Mucosa of rectum (tissue), 2 donors: ENCODE results near the gene FAM241A.

Source experiments
- H3K27ac ChIP-seq, 2 donors: one replicate each; pipeline ENCODE4 v1.7.0; 2013; ENCODE audit warnings: inconsistent platforms in 2 of 2, low read depth in 2 of 2, low read length in 2 of 2
- H3K27me3 ChIP-seq, 2 donors: one replicate each; pipeline ENCODE4 v1.7.0; 2013; ENCODE audit warnings: low read length in 2 of 2; ENCODE audit not compliant: control insufficient read depth in 2 of 2, insufficient read depth in 2 of 2
- H3K36me3 ChIP-seq, 2 donors: one replicate each; pipeline ENCODE4 v1.7.0; 2013; ENCODE audit warnings: low read length in 2 of 2; ENCODE audit not compliant: control insufficient read depth in 2 of 2, insufficient read depth in 2 of 2
- H3K4me1 ChIP-seq, 2 donors: one replicate each; pipeline ENCODE4 v1.7.0; 2013; ENCODE audit warnings: low read length in 2 of 2, mild to moderate bottlenecking in 1 of 2; ENCODE audit not compliant: control insufficient read depth in 2 of 2, insufficient read depth in 2 of 2
- H3K4me3 ChIP-seq, 2 donors: one replicate each; pipeline ENCODE4 v1.7.0; 2013; ENCODE audit warnings: low read length in 2 of 2
- H3K9ac ChIP-seq, 2 donors: one replicate each; pipeline ENCODE4 v1.7.0; 2013; ENCODE audit warnings: low read length in 2 of 2, low read depth in 1 of 2, mild to moderate bottlenecking in 1 of 2
- H3K9me3 ChIP-seq, 2 donors: one replicate each; pipeline ENCODE4 v1.7.0; 2013; ENCODE audit warnings: low read length in 2 of 2; ENCODE audit not compliant: control insufficient read depth in 2 of 2
- donor health status: healthy.
- donor health status: Normal muscosa, but diverticular disease.

The FAM241A gene

DNA sequence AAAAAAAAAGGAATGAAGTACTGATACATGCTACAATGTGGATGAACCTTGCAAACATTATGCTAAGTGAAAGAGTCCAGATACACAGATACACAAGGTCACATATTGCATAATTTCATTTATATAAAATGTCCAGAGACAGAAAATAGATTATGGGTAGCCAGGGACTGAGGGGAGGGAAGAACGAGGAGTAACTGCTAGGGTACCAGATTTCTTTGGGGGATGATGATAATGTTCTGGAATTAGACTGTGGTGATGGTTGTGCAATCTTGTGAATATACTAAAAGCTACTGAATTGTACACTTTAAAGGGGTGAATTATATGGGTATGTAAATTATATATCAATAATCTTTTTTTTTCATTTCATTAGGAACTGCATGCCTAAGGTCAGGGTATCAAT is 65.5 kb downstream of the FAM241A start:
- Histone ChIP-seq H3K36me3 (no peaks in the 10 kb centered on the region), H3K9me3 (no peaks in the 10 kb centered on the region), H3K4me3 (no peak overlapping the region), H3K27me3 (no peaks in the 10 kb centered on the region), H3K27ac (no peak overlapping the region), H3K4me1 (no peaks in the 10 kb centered on the region), H3K9ac (no peak overlapping the region)

DNA sequence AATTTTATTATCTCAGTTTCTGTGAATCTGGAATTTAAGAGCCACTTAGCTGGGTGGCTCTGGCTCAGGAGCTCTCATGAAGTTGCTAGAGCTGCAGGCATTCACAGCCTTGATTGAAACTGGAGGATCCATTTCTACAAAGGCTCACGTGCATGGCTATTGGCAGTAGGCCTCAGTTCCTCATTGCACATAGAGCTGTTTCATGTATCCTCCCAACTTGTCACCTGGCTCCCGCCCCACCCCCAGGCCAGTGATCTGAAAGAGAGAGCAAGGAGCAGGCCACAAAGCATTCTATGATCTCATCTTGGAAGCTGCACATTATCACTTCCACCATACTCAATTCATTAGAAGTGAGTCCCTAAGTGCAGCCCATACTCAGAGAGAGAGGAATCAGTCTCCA is 67.8 kb downstream of the FAM241A start:
- H3K9ac ChIP-seq = no peak overlapping the region
- H3K4me1 ChIP-seq = no peaks in the 10 kb centered on the region
- H3K9me3 ChIP-seq = no peaks in the 10 kb centered on the region
- H3K36me3 ChIP-seq = no peaks in the 10 kb centered on the region
- H3K4me3 ChIP-seq = no peak overlapping the region
- H3K27ac ChIP-seq = no peak overlapping the region
- no peaks in the 10 kb centered on the region for H3K27me3 ChIP-seq

DNA sequence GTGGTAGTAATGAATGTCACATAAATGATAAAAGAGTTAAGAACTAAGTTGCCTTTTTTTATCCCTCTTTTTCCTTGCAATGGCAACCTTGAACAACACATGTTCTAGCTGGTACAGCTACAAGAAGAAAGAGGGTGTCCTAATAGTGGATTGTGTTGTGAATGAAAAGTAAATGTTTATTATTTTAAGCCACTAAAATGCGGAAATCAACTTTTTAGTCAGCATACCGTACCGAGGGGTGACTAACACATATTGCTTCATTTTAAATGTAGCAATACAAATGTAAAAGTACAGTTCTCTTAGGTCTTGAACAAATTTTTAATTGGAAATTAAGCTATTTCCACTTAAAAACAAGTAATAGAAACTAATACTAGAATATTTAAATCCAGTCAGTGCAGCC is 68.6 kb downstream of the FAM241A start:
- Histone ChIP-seq H3K27me3 (no peaks in the 10 kb centered on the region), H3K4me3 (no peak overlapping the region), H3K27ac (no peak overlapping the region), H3K36me3 (no peaks in the 10 kb centered on the region), H3K9ac (no peak overlapping the region), H3K4me1 (no peaks in the 10 kb centered on the region), H3K9me3 (no peaks in the 10 kb centered on the region)

DNA sequence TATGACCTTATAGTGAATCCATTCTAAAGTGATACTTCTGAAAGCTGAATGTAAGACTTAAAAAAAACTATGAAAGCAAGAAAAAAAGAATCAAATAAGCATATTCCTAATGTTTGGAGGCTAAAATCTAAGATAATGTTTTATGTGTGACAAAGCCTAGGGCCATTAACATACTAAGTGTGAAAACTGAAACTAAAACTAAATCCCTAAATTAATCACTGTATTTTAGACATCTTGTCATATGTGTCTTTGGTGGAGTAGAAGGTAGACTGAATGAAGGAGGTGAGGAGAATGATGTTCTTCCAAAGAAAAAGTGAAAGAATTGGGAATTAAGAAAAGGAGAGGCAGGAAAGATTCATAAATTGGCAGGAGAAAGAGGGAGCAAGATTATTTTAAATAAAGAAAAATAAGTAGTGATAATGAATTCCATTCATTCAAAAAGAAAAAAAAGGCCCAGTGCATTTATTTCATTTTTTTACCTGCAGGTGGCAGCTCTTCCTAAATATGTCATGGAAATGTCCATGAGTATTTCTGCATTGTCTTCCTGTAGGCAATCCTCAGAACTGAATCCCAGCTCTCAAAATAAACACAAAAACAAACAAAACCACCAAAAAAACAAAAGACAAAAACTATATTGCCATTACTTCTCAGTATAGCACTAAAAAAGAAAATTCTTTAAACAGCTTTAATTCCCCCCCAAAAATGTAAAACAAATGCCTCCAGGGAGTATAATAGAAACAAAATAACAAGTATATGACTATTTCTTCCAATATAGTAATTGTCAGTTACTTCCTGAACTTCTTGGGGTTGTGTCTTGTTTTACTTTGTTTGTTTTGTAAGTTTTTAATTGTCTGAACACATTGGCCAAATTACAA is 69.4 kb downstream of the FAM241A start:
- Histone ChIP-seq H3K36me3 (no peaks in the 10 kb centered on the region), H3K27ac (no peak overlapping the region), H3K27me3 (no peaks in the 10 kb centered on the region), H3K4me1 (no peaks in the 10 kb centered on the region), H3K4me3 (no peak overlapping the region), H3K9me3 (no peaks in the 10 kb centered on the region), H3K9ac (no peak overlapping the region)

DNA sequence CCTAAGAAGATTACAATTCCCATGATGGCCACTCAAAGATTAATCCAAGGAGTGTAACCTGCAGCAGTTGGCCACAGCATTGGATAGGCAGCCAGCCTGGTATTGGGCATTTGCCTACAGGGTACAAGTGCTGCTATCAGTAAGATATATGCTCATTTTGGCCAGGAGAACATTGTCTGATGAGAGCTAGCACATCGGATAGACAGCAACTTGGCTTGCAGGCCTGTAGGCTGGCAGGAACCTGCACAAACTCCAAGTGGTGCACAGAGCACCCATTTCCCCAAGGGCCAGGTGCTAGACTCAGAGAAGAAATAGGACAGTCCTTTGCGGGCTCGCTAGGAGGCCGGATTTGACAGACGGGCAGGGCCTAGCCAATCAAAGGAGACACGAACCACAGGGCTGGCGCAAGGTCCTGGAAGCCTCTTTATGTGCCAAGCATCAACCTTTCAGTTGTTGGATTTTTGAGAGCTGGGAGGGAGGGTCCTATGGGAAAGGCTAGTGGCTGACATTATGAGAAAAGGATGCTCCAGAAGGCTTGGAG is 74.6 kb downstream of the FAM241A start:
- no peak overlapping the region for H3K27ac ChIP-seq
- no peak overlapping the region for H3K9ac ChIP-seq
- no peaks in the 10 kb centered on the region for H3K27me3 ChIP-seq
- no peak overlapping the region for H3K4me3 ChIP-seq
- no peaks in the 10 kb centered on the region for H3K4me1 ChIP-seq
- no peaks in the 10 kb centered on the region for H3K36me3 ChIP-seq
- no peaks in the 10 kb centered on the region for H3K9me3 ChIP-seq

DNA sequence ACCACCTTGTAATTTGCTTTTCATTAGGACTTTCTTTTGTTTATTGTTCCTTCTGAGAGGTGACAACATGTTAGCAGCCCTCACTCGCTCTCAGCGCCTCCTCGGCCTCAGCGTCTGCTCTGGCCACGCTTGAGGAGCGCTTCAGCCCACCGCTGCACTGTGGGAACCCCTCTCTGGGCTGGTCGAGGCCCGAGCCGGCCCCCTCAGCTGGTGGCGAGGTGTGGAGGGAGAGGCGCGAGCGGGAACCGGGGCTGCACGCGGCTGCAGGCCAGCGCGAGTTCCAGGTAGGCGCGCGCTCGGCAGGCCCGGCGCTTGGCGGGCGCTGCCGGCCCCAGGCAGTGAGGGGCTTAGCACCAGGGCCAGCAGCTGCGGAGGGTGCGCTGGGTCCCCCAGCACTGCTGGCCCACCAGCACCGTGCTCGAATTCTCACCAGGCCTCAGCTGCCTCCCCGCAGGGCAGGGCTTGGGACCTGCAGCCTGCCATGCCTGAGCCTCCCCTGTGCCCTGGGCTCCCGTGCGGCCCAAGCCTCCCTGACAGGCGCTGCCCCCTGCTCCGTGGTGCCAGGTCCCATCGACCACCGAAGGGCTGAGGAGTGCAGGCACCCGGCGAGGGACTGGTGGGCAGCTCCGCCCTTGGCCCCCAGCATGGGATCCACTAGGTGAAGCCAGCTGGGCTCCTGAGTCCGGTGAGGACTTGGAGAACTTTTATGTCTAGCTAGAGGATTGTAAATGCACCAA is 77.1 kb downstream of the FAM241A start:
- no peaks in the 10 kb centered on the region for H3K27me3 ChIP-seq
- H3K9me3 ChIP-seq = no peaks in the 10 kb centered on the region
- H3K27ac ChIP-seq = no peak overlapping the region
- H3K4me1 ChIP-seq = no peaks in the 10 kb centered on the region
- no peak overlapping the region for H3K9ac ChIP-seq
- no peak overlapping the region for H3K4me3 ChIP-seq
- no peaks in the 10 kb centered on the region for H3K36me3 ChIP-seq

DNA sequence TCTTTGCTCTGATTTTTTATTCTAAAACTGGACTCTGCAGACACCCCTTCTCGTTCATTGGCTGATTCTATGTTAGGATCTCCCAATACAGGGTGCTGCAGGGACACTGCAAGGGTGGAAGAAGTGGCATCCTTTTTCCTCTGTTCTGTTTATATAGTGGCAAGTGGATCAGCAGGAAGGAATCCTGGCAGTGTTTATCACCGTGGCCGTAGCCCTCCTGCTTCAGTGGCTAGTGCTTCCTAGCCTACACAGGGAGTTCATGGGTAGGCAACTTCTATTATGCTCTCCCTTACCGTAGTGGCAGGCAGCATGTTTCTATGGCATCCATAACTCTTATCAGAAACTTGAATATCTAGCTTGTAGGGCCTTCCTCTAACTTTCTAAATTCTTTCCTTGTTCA is 79.9 kb downstream of the FAM241A start:
- no peaks in the 10 kb centered on the region for H3K27me3 ChIP-seq
- no peak overlapping the region for H3K9ac ChIP-seq
- no peaks in the 10 kb centered on the region for H3K9me3 ChIP-seq
- H3K36me3 ChIP-seq = no peaks in the 10 kb centered on the region
- no peaks in the 10 kb centered on the region for H3K4me1 ChIP-seq
- no peak overlapping the region for H3K27ac ChIP-seq
- no peak overlapping the region for H3K4me3 ChIP-seq

DNA sequence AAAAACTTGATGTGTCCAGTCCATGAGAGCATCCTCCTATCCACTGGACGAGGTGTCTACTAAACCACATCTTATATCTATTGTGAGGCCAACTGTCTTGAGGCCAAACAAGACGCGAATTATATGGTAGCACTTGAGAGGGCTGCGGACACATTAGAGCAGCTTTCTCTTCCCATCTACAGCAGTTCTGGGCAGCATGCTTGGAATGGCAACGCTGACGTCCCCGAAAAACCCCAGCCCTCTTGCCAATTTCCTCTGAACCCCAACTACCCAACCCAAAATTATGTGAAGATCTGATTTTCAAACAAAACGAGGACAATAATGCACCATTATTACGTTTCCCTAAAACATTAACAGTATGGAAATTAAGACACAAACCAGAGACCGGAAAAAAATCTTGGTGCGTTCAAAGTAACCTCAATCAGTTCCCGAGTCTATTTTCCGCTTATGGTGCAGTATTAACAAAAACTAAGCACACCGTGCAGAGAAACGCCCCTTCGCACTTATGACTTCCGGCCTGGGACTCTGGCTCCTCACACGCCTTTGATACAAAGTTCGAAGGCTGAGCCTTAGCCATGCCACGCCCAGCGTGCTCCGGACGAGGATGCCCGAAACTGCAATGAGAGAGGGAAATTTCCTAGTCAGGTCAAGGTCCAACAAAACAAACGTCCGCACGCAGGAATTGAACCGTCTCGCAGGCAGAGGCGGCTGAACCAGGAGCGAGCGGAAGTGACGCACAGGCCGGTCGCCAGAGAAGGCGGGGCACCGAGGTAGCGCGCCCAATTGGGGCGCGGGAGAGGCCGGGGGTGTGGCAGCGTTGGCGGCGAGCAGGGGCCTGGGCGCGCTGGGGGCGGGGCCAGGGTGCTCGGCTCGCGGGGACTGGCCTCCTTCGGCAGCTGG is 85.9 kb downstream of the FAM241A start:
- H3K9ac ChIP-seq = peak overlapping the region; percentile 96 to 97
- peak overlapping the region; percentile 99 to 100 for H3K27ac ChIP-seq
- H3K36me3 ChIP-seq = no peaks in the 10 kb centered on the region

DNA sequence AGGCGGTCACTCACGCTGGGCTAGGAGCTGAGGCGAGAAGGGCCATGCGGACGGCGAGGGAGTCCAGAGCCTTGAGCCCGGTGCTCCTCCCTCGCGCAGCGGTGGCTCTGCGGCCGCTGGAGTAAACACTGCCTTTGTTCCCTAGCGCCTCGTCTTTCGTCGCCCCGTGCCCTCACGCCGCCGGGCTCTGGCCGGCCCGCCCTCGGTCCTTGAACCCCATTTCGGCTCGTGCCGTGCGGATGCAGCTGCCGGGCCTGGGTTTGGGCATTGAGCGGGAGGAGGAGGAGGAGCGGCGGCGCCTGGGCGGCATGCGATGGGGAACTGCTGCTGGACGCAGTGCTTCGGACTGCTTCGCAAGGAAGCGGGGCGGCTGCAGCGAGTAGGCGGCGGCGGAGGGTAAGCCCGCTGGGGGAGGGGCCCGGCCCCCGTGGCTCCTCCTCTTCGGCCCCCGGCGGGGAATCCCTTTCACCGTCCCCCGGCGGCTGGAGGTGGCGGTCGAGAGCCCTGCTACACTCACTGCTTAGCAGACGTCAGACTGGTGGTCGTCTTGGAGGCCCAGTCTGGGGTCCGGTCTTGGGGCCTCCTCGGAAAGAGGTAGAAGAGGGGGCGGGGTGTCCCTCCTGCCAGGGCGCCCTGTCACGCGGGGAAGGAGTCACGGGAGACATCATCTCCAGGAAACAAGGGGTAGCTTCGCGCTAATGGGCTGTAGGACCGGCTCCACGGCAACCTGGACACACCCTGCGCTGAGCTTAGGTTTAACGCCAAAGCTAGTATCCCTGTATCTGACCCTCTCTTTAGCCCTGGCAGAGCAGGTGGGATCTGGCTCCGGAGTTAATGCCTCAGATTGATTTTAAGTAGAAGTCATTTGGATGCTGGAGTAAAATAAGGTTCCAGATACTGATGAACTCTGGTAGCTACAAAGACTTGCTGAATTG is 86.8 kb downstream of the FAM241A start, which contains the start of gene AP1AR:
Gene AP1AR, plus strand, starts transcription at position 9 of the 935 bp plus-strand sequence. Its CDS starts 305 bp downstream, at position 314.
- H3K9me3 ChIP-seq = no peaks in the 10 kb centered on the region
- peak within 1 kb of the TSS; percentile 89 to 97 for H3K4me3 ChIP-seq
- H3K4me1 ChIP-seq = peaks cover 3 to 9% of the 10 kb centered on the region in 2 donors
- no peaks in the 10 kb centered on the region for H3K36me3 ChIP-seq
- no peaks in the 10 kb centered on the region for H3K27me3 ChIP-seq
- peak within 1 kb of the TSS; percentile 96 to 97 for H3K9ac ChIP-seq
- H3K27ac ChIP-seq = peak within 1 kb of the TSS; percentile 99 to 100

More for the DNA sequence above, 85.9 kb downstream of the FAM241A start:
- Histone ChIP-seq H3K9me3 (no peaks in the 10 kb centered on the region), H3K4me3 (peak overlapping the region; percentile 89 to 97), H3K4me1 (peaks cover 3 to 9% of the 10 kb centered on the region in 2 donors), H3K27me3 (no peaks in the 10 kb centered on the region)
